Activated T-cell treated with anti-CD3 and anti-CD28 coated beads, Interleukin-2, amount 50 U/mL, for 1 hour (primary cell): Measurements from ENCODE around the gene TSBP1.
"Not testable (repeated sequence)": the region's sequence is repeated elsewhere in the genome, so short reads cannot be mapped to it uniquely, and the experiment has no call there.

Source experiments
- DNase-seq: peaks from one replicate; pipeline ENCODE4 v3.0.0-alpha.2; 2020

Gene TSBP1

DNA sequence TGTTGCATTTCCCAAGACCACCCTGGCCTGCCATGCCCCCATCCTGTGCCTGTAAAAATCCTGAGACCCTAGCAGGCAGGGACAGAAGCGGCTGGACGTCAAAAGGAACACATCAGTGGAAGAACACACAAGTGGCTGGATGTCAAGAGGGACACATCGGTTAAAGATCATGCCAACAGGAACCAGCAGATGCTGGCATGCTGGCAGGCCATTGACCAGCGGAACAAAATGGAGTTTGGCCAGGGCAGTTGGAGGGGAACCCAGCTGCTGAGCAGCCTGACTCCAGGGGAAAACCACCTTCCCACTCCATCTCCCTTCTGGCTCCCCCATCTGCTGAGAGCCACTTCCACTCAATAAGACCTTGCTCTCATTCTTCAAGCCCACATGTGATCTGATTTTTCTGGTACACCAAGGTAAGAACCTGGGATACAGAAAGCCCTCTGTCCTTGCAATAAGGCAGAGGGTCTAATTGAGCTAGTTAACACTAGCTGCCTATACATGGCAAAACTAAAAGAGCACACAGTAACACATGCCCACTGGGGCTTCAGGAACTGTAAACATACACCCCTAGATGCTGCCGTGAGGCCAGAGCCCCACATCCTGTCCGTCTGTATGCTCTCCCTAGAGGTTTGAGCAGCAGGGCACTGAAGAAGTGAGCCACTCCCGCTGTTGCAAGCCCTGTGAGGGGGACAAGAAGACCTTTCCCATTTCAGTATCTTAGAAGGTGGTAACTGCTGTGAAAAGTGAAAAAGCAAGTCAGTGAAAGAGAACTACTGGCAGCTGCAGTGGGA lies 4.2 kb upstream of the TSBP1 start:
- DNase-seq = no peak

GRCh38 chr6:32371229-32371628 lies 474 bp downstream of the TSBP1 start:
- DNase-seq = no peak

DNA sequence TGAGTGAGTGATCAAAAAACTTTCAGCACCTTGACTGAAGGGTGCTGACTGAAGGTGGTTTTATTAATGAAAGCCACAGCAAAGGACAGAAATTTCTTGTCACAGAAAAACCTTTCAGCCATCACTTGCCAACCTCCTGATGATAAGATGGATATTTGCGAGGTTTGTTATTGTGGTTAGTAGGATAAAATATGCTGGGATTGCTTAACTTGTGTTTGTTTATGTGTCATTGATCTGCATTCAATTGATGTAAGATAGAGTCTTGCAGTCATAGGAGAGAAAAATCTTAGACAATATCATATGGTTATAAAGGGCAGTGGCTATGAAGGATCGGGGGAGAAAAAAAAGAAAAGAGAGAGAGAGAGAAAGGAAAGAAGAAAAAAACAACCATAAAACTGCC lies 1.2 kb downstream of the TSBP1 start:
- DNase-seq = no peak

DNA sequence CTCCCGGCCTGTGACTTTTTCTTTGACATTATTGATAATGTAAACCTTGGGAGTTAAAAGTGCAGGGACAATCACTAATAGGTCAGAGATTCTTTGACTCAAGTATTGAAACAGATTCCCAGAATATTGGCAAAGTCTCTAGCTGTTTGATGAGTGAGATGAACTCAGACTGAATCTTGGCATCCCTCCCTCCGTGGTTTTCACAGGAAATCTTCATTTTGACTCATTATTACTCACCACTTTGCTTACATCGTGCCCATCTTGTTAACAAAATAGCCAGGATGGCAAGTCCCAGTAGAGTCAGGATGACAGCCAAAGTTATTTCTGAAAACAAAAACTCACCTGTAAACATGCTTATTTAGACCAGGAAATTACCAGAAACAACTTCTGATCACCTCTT lies 2.0 kb downstream of the TSBP1 start:
- no peak for DNase-seq

- no peak for DNase-seq
Observed at GRCh38 chr6:32367644-32368043, 4.1 kb downstream of the TSBP1 start.

DNA sequence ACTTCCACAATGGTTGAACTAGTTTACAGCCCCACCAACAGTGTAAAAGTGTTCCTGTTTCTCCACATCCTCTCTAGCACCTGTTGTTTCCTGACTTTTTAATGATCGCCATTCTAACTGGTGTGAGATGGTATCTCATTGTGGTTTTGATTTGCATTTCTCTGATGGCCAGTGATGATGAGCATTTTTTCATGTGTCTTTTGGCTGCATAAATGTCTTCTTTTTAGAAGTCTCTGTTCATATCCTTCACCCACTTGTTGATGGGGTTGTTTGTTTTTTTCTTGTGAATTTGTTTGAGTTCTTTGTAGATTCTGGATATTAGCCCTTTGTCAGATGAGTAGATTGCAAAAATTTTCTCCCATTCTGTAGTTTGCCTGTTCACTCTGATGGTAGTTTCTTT lies 12.5 kb downstream of the TSBP1 start:
- not testable (repeated sequence) for DNase-seq

DNA sequence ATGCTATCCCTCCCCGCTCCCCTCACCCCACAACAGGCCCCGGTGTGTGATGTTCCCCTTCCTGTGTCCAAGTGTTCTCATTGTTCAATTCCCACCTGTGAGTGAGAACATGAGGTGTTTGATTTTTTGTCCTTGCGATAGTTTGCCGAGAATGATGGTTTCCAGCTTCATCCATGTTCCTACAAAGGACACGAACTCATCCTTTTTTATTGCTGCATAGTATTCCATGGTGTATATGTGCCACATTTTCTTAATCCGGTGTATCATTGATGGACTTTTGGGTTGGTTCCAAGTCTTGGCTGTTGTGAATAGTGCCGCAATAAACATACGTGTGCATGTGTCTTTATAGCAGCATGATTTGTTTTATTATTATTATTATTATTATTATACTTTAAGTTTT lies 13.2 kb downstream of the TSBP1 start:
- not testable (repeated sequence) for DNase-seq

GRCh38 chr6:32355018-32355417 lies 16.7 kb downstream of the TSBP1 start:
- DNase-seq = no peak

DNA sequence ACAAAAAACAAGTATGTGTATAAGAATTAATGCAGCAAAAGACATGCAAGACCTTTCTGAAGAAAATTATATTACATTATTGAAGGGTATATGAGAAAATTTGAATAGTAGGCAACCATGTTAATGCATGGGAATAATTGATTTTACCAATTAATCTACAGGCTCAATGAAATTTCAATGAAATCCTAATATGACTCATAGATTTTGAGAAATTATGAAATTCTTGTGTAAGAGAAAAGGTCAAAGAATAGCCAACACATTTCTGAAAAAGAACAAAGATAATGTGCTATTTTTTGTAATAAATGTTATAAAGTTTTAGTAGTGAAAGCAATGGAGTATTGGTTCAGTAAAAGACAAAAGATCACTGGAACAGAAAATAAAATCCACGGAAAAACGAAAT lies 18.4 kb downstream of the TSBP1 start:
- no peak for DNase-seq

DNA sequence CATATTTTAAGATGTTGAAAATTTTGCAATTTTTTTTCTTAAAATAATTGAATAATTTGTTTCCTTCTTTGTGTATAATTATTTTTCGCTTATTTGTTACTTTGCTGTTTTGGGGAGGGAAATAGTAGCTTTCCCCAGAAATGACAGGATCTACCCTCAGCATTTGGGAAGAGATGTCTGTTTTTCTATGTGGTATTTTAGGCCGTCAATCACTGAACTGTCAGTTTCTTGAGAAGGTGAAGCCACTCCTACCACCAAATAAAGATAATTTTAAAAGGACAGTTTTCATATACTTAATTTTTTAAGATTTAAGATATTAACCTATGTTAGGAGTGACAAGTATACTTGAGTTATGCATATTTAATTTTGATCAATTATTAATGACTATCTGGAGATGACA lies 31.5 kb downstream of the TSBP1 start:
- DNase-seq = no peak

GRCh38 chr6:32337186-32337805 lies 34.4 kb downstream of the TSBP1 start:
- no peak for DNase-seq

- DNase-seq = no peak
Observed at GRCh38 chr6:32332433-32332832, 39.3 kb downstream of the TSBP1 start.

- DNase-seq = no peak
Observed at GRCh38 chr6:32329141-32329540, 42.6 kb downstream of the TSBP1 start.

- DNase-seq = no peak
Observed at GRCh38 chr6:32327103-32327502, 44.6 kb downstream of the TSBP1 start.

- DNase-seq = no peak
Observed at GRCh38 chr6:32318501-32318900, 53.2 kb downstream of the TSBP1 start.

DNA sequence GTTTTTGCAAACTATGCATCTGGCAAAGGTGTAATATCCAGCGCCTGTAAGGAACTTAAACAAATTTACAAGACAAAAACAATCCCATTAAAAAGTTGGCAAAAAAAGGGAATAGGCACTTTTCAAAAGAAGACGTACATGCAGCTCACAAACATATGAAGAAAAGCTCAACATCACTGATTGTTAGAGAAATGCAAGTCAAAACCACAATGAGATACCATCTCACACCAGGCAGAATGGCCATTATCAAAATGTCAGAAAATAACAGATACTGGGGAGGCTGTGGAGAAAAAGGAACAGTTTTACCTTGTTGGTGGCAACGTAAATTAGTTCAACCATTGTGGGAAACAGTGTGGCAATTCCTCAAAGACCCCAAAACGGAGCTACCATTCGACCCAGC lies 54.2 kb downstream of the TSBP1 start:
- DNase-seq = no peak

DNA sequence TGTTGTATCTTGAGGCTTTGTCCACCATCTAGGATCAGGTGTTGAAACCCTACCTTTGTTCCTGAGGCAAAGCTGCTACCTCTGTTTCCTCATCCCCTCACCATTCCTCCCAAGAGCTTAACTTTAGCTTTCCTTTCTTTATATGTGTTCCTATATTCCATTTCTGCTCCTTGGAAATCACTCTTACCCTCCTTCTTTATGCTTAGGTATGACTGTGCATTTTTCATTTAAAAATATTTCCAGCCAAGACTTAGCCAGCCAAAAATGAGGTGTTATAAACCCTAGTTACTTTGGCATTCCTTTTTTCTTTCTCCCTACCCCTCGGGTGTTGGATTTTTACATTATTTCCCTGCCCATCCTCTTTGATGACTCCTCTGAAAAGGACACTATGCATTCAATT lies 57.7 kb downstream of the TSBP1 start:
- DNase-seq = no peak

DNA sequence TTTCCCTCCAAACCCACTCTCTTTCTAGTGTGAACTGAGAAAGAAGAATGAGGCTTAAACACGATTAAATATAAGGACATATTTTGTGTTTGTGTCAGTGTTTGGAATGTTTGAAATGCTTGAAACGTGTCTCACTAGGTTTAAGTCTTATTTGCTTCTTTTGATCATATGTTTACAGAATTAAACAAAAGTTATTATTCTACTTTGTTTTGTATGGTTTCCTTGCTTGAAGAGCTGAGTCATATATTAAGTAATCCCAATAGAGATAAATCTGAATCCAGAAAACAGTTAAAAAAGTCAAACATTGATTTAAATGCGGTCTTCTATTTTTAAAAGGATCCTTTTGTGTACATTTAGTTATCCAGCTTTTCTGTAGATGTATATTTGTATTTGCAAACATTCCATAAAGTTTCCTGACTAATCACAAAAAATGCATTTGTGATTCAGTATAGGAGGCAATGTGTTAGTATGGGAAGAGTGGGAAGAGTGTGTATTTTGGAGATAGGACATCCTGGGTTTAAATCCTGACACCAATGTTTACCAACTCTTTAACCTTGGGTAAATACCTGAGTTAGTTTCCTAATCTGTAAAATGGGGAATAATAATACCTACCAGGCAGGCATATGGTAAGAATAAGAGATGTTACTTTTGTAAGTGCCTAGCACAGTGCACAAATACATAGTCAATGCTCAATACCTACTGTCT lies 72.9 kb downstream of the TSBP1 start:
- no peak for DNase-seq

DNA sequence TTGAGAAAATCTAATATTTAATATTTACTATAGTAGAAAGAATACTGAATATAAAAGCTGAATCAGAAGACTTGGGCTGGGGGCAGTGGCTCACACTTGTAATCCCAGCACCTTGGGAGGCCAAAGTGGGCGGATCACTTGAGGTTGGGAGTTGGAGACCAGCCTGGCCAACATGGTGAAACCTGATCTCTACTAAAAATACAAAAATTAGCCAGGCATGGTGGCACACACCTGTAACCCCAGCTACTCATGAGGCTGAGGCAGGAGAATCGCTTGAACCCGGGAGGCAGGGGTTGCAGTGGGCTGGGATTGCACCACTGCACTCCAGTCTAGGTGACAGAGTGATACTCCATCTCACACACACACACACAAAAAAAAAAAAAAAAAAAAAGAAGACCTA lies 76.7 kb downstream of the TSBP1 start:
- not testable (repeated sequence) for DNase-seq

DNA sequence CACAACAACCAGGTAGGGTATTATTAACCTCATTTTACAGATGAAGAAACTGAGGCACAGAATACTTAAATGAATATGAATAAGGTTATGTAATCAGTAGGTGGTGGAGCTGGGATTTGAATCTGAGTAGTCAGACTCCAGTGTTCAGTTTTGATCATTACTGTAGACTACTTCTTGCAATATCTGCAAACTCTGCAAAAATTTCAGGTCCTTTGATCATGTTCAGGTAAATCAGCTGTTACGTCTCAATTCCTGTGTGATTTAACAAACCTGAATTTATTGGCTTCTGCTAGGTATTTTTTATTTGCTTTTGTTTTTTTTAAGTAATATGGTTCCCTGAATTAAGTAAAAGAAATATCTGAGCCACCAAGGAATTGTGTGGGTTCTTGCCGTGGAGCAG lies 77.1 kb downstream of the TSBP1 start:
- no peak for DNase-seq

- no peak for DNase-seq
Observed at GRCh38 chr6:32293695-32294094, 78.0 kb downstream of the TSBP1 start.

- DNase-seq = no peak
Observed at GRCh38 chr6:32291543-32291942, 80.2 kb downstream of the TSBP1 start.

- no peak for DNase-seq
Observed at GRCh38 chr6:32290886-32291450, 80.7 kb downstream of the TSBP1 start.

- DNase-seq = no peak
Observed at GRCh38 chr6:32288426-32288825, 83.3 kb downstream of the TSBP1 start.
